SH-SY5Y (cell line): ENCODE results near the gene GNAI2.

Experiments
- GATA2 ChIP-seq: IDR thresholded peaks from 2 replicates; pipeline ENCODE4 v1.6.1; 2011; ENCODE audit warnings: mild to moderate bottlenecking, low read depth, low read length
- GATA3 ChIP-seq: IDR thresholded peaks from 2 replicates; pipeline ENCODE4 v1.6.1; 2011; ENCODE audit warnings: low read depth, mild to moderate bottlenecking, low read length, moderate library complexity

The GNAI2 gene

GRCh38 chr3:50295553-50296431 lies 59.8 kb downstream of the GNAI2 start:
- no peak for TF ChIP-seq GATA2
- no peak for TF ChIP-seq GATA3

- TF ChIP-seq GATA3 (no peak), GATA2 (no peak)
Measured at GRCh38 chr3:50296721-50297383, 60.8 kb downstream of the GNAI2 start.

- no peak for TF ChIP-seq GATA3
- no peak for TF ChIP-seq GATA2
Measured at GRCh38 chr3:50297384-50297775, 61.4 kb downstream of the GNAI2 start.

GRCh38 chr3:50297896-50298725 lies 62.1 kb downstream of the GNAI2 start:
- TF ChIP-seq GATA2 (no peak), GATA3 (no peak)

GRCh38 chr3:50298836-50299637 lies 63.0 kb downstream of the GNAI2 start, which contains the start of the genes HYAL3 and NAA80:
HYAL3 (minus strand) TSS chr3:50299405; CDS start chr3:50295602, 3,803 bp downstream.
NAA80 (minus strand) TSS chr3:50299405; CDS start chr3:50297463, 1,942 bp downstream.
- no peak for TF ChIP-seq GATA2
- no peak for TF ChIP-seq GATA3

- no peak for TF ChIP-seq GATA3
- TF ChIP-seq GATA2 = no peak
Measured at GRCh38 chr3:50299638-50299928, 63.6 kb downstream of the GNAI2 start.

- TF ChIP-seq GATA2 (no peak), GATA3 (no peak)
Measured at GRCh38 chr3:50299929-50300680, 64.1 kb downstream of the GNAI2 start.

- TF ChIP-seq GATA2 (no peak), GATA3 (no peak)
Measured at GRCh38 chr3:50300681-50301254, 64.8 kb downstream of the GNAI2 start.

- TF ChIP-seq GATA3 (no peak), GATA2 (no peak)
Measured at GRCh38 chr3:50302095-50303012, 66.3 kb downstream of the GNAI2 start.

GRCh38 chr3:50303013-50303815 lies 67.2 kb downstream of the GNAI2 start, which contains the start of gene HYAL1:
HYAL1 (minus strand) TSS chr3:50303574; CDS start chr3:50302956, 618 bp downstream.
- TF ChIP-seq GATA3 (no peak), GATA2 (no peak)

- TF ChIP-seq GATA2 (no peak), GATA3 (no peak)
Measured at GRCh38 chr3:50304601-50305000, 68.6 kb downstream of the GNAI2 start.
